SK-N-SH (cell line): Measurements from ENCODE around the gene UMOD.

ENCODE experiments used
- EP300 ChIP-seq, 2 experiments: IDR thresholded peaks; 2 replicates each; pipeline versions ENCODE4 v1.4.0 to v1.6.1; 2012; ENCODE audit warnings: borderline replicate concordance in 1 of 2, low read depth in 1 of 2, low read length in 1 of 2
- EZH2phosphoT487 ChIP-seq: fragments of 200-600 bp; sonication (generic); IDR thresholded peaks from 2 replicates; pipeline ENCODE4 v1.6.1; 2017; ENCODE audit warnings: low read depth, mixed run types, mild to moderate bottlenecking, antibody characterized with exemption, moderate library complexity, borderline replicate concordance
- RXRA ChIP-seq: IDR thresholded peaks from 2 replicates; pipeline ENCODE4 v1.4.0; 2012; ENCODE audit warnings: low read depth, mild to moderate bottlenecking, borderline replicate concordance
- TAF1 ChIP-seq: IDR thresholded peaks from 2 replicates; pipeline ENCODE4 v1.6.1; 2012; ENCODE audit warnings: low read depth, mild to moderate bottlenecking, low read length, moderate library complexity, borderline replicate concordance
- TF ChIP-seq, protein P1 (sequence below): fragments of 200-600 bp; sonication (generic); IDR thresholded peaks from 2 replicates; pipeline ENCODE4 v1.6.1; 2017; ENCODE audit warnings: antibody characterized with exemption, mild to moderate bottlenecking, moderate library complexity

DNA sequence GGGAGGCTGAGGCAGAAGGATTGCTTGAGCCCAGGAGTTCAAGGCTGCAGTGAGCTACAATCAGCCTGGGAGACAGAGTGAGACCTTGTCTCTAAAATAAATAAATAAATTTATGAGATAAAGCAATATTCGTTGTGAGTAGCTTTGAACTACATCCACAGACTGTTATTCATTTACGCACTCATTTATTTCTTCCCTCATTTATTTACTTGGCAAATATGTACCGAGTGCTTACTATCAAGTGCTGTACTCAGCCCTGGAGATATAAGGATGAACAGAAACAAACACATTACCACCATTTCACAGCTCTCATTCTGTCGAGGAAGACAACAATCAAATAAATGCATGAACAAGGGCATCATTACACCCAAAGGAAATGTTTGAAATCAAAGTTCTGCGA lies 24.7 kb upstream of the UMOD start:
- TF ChIP-seq, protein P1, sequence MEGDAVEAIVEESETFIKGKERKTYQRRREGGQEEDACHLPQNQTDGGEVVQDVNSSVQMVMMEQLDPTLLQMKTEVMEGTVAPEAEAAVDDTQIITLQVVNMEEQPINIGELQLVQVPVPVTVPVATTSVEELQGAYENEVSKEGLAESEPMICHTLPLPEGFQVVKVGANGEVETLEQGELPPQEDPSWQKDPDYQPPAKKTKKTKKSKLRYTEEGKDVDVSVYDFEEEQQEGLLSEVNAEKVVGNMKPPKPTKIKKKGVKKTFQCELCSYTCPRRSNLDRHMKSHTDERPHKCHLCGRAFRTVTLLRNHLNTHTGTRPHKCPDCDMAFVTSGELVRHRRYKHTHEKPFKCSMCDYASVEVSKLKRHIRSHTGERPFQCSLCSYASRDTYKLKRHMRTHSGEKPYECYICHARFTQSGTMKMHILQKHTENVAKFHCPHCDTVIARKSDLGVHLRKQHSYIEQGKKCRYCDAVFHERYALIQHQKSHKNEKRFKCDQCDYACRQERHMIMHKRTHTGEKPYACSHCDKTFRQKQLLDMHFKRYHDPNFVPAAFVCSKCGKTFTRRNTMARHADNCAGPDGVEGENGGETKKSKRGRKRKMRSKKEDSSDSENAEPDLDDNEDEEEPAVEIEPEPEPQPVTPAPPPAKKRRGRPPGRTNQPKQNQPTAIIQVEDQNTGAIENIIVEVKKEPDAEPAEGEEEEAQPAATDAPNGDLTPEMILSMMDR: no peak
- TF ChIP-seq RXRA (no peak), EZH2phosphoT487 (no peak), EP300 (IDR thresholded peaks at IDR 0.05; ENCODE audit: borderline replicate concordance in 1 of 2, low read depth in 1 of 2, low read length in 1 of 2) (no peak), TAF1 (no peak)
